GM21526 (cell line): ENCODE results near the gene RHOBTB1.
"Not testable (repeated sequence)": the region's sequence is repeated elsewhere in the genome, so short reads cannot be mapped to it uniquely, and the experiment has no call there.

Source experiments
- ATAC-seq: cut with Tn5 transposase; IDR thresholded peaks from one replicate; pipeline ENCODE4 v1.9.1; 2021; ENCODE audit warnings: moderate library complexity; ENCODE audit not compliant: unreplicated experiment, low FRiP score

The RHOBTB1 gene

GRCh38 chr10:60908031-60908430, 36.0 kb downstream of the RHOBTB1 start:
- no peak for ATAC-seq

GRCh38 chr10:60907236-60907635, 36.7 kb downstream of the RHOBTB1 start:
- no peak for ATAC-seq

GRCh38 chr10:60906825-60907224, 37.2 kb downstream of the RHOBTB1 start:
- not testable (repeated sequence) for ATAC-seq

- no peak for ATAC-seq
Measured at GRCh38 chr10:60906411-60906810, 37.6 kb downstream of the RHOBTB1 start.

- no peak for ATAC-seq
Measured at GRCh38 chr10:60905580-60905979, 38.4 kb downstream of the RHOBTB1 start.

- no peak for ATAC-seq
Measured at GRCh38 chr10:60903096-60903495, 40.9 kb downstream of the RHOBTB1 start.

- ATAC-seq = no peak
Measured at GRCh38 chr10:60901561-60902235, 42.3 kb downstream of the RHOBTB1 start.

GRCh38 chr10:60899266-60899665, 44.7 kb downstream of the RHOBTB1 start:
- no peak for ATAC-seq

- no peak for ATAC-seq
Measured at GRCh38 chr10:60898321-60898720, 45.7 kb downstream of the RHOBTB1 start.

- no peak for ATAC-seq
Measured at GRCh38 chr10:60896810-60897209, 47.2 kb downstream of the RHOBTB1 start.

- no peak for ATAC-seq
Measured at GRCh38 chr10:60896033-60896432, 48.0 kb downstream of the RHOBTB1 start.

- no peak for ATAC-seq
Measured at GRCh38 chr10:60894786-60895185, 49.2 kb downstream of the RHOBTB1 start.

- no peak for ATAC-seq
Measured at GRCh38 chr10:60893231-60893630, 50.8 kb downstream of the RHOBTB1 start.

- no peak for ATAC-seq
Measured at GRCh38 chr10:60892571-60892970, 51.4 kb downstream of the RHOBTB1 start.

GRCh38 chr10:60890811-60891210, 53.2 kb downstream of the RHOBTB1 start:
- no peak for ATAC-seq

GRCh38 chr10:60883187-60883586, 60.8 kb downstream of the RHOBTB1 start:
- peak; percentile 71 for ATAC-seq

GRCh38 chr10:60878224-60878623, 65.8 kb downstream of the RHOBTB1 start:
- no peak for ATAC-seq

- ATAC-seq = no peak
Measured at GRCh38 chr10:60877777-60878120, 66.2 kb downstream of the RHOBTB1 start.

GRCh38 chr10:60877061-60877776, 66.8 kb downstream of the RHOBTB1 start:
- no peak for ATAC-seq

GRCh38 chr10:60873758-60874157, 70.2 kb downstream of the RHOBTB1 start:
- no peak for ATAC-seq

- ATAC-seq = no peak
Measured at GRCh38 chr10:60872451-60872850, 71.5 kb downstream of the RHOBTB1 start.

- ATAC-seq = no peak
Measured at GRCh38 chr10:60871215-60871614, 72.8 kb downstream of the RHOBTB1 start.
